Activated T-helper 1 cell treated with anti-CD3 and anti-CD28 coated beads, Interleukin-12 subunit alpha, Interleukin-12 subunit beta, Interleukin-2, Interleukin-4 antibody, amounts not matched to agents 30 ng/mL and 10 ng/mL and 1 ng/mL, durations not matched to agents 14 hours and 24 hours and 36 hours (primary cell): ENCODE data around the gene SSB. TPM values are rescaled to one million over a fixed set of nuclear protein-coding genes. Genes with fewer than 3 reads are reported as not detected.
"Not testable (repeated sequence)": the region's sequence is repeated elsewhere in the genome, so short reads cannot be mapped to it uniquely, and the experiment has no call there.

Source experiments
- DNase-seq: peaks from one replicate; pipeline ENCODE4 v3.0.0; 2021; ENCODE audit warnings: low spot score
- H3K27ac Mint-ChIP-seq: one replicate; pipeline ENCODE4 v1.8.0; 2021; ENCODE audit warnings: mild to moderate bottlenecking, mixed read lengths
- H3K27me3 Mint-ChIP-seq: one replicate; pipeline ENCODE4 v1.8.0; 2022; ENCODE audit warnings: mild to moderate bottlenecking, moderate library complexity, mixed read lengths; ENCODE audit not compliant: insufficient read depth
- H3K36me3 Mint-ChIP-seq: one replicate; pipeline ENCODE4 v1.8.0; 2021; ENCODE audit warnings: low read depth, mixed read lengths
- H3K4me1 Mint-ChIP-seq: one replicate; pipeline ENCODE4 v1.8.0; 2021; ENCODE audit warnings: low read depth, mixed read lengths
- H3K4me3 Mint-ChIP-seq: one replicate; pipeline ENCODE4 v1.8.0; 2021; ENCODE audit warnings: mild to moderate bottlenecking, moderate library complexity, mixed read lengths
- H3K9me3 Mint-ChIP-seq: one replicate; pipeline ENCODE4 v1.8.0; 2021; ENCODE audit warnings: mixed read lengths
- intact Hi-C: fragments of 100-400 bp; cut with micrococcal nuclease; formaldehyde crosslinking; loops from one replicate; pipeline ENCODE4 v1.15.1; 2024
- total RNA-seq: library from RNA; stranded (reverse); gene quantifications from 2 replicates; pipeline ENCODE4 v1.2.3, GENCODE V29; 2022

Gene SSB
- total RNA-seq, 1 donor from 2014 or later = 101 TPM

DNA sequence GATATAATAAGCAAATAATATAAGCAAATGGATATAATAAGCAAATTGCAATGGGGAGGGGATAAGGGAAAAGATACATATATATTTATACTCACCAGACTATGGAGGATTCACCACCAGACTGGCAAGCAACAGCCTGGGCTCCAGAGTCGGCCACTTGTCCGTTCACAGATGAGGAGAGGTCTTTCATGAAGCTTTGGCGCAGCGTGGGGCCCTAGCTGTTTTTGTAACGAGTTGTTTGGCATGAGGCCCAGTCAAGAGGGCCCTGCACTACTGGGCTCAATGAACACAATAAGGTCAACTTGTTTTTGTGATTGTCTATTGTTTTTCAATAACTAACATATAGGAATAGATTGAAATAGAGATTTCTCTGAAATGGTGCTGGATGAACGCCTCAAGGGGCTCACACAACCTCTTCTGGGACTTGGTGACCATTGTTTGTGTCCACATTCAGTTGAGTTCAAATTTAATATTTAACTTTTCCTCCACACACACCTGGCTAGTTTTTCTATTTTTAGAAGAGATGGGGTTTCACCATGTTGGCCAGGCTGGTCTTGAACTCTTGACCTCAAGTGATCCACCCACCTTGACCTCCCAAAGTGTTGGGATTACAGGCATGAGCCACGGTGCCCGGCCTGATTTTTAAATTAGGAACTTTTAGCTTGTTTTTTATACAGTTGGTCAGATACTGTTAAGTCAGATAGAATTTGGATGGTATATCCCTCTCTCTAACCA lies 50.5 kb downstream of the SSB start:
- H3K27me3 Mint-ChIP-seq, H3K36me3 Mint-ChIP-seq, H3K27ac Mint-ChIP-seq, intact Hi-C loops, H3K4me1 Mint-ChIP-seq, H3K4me3 Mint-ChIP-seq, H3K9me3 Mint-ChIP-seq, DNase-seq: not testable (repeated sequence)

DNA sequence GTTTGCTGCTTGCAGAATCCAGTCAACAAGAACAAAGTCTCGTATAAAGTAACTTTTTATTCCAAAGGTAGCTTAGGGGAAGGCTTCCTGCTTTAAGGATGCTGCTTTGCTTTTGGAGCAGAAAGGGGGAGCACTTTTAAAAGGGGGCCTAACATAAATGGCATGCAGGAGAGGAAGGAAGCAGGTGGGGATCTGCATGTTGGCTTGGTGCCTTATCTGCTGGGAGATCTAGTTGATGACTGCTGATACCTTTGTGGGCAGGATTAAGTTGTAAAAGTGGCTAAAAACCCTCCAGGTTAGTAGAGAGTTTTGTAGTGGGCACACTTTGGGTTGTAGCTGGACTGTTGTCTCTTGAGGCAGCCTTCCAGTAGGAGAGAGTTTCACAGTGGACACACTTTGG lies 51.0 kb downstream of the SSB start:
- H3K36me3 Mint-ChIP-seq = peaks cover 7% of the 10 kb centered on the region
- H3K27ac Mint-ChIP-seq = no peak overlapping the region
- peaks cover 8% of the 10 kb centered on the region for H3K9me3 Mint-ChIP-seq
- peaks cover 8% of the 10 kb centered on the region for H3K4me1 Mint-ChIP-seq
- intact Hi-C loops = no loop called here
- DNase-seq = no peak
- H3K4me3 Mint-ChIP-seq = no peak overlapping the region
- no peaks in the 10 kb centered on the region for H3K27me3 Mint-ChIP-seq

DNA sequence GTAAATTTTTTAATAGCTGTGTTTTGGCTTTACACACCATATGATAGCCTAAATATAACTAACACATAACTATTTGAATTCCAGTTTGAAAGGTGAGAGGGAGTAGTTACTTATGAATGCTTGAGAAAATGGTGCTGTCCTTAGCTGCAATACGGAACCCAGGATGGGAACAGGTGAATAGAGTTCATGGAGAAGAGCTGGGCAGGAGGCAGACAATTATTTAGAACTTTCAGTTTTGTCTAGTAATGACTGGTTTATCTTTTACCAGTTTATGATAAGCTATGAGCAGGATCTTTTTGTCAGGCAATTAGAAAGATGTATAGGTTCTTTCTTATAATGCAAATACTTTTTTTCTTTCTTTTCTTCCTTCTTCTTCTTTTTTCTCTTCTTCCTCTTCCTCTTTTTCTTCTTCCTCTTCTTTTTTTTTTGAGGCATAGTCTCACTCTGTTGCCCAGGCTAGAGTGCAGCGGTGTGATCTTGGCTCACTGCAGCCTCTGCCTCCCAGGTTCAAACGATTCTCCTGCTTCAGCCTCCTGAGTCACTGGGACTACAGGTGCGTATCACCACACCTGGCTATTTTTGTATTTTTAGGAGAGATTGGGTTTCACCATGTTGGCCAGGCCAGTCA lies 54.5 kb downstream of the SSB start:
- intact Hi-C loops = no loop called here
- Mint-ChIP-seq H3K9me3 (peaks cover 8% of the 10 kb centered on the region), H3K4me3 (no peak overlapping the region), H3K27me3 (no peaks in the 10 kb centered on the region), H3K4me1 (peaks cover 8% of the 10 kb centered on the region), H3K27ac (no peak overlapping the region), H3K36me3 (peaks cover 7% of the 10 kb centered on the region)
- DNase-seq = no peak

DNA sequence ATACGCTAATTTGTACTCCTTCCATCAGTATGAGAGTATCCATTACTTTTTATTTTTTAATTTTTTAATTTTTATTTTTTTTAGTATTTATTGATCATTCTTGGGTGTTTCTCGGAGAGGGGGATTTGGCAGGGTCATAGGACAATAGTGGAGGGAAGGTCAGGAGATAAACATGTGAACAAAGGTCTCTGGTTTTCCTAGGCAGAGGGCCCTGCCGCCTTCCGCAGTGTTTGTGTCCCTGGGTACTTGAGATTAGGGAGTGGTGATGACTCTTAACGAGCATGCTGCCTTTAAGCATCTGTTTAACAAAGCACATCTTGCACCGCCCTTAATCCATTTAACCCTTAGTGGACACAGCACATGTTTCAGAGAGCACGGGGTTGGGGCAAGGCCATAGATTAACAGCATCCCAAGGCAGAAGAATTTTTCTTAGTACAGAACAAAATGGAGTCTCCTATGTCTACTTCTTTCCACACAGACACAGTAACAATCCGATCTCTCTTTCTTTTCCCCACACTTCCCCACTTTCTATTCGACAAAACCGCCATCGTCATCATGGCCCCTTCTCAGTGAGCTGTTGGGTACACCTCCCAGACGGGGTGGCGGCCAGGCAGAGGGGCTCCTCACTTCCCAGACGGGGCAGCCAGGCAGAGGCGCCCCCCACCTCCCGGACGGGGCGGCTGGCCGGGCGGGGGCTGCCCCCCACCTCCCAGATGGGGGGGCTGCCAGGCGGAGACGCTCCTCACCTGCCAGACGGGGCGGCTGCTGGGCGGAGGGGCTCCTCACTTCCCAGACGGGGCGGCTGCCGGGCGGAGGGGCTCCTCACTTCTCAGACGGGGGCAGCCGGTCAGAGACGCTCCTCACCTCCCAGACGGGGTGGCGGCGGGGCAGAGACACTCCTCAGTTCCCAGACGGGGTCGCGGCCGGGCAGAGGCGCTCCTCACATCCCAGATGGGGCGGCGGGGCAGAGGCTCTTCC lies 56.9 kb downstream of the SSB start:
- H3K36me3 Mint-ChIP-seq, H3K4me3 Mint-ChIP-seq, H3K4me1 Mint-ChIP-seq, DNase-seq, H3K27me3 Mint-ChIP-seq, intact Hi-C loops, H3K27ac Mint-ChIP-seq, H3K9me3 Mint-ChIP-seq: not testable (repeated sequence)

DNA sequence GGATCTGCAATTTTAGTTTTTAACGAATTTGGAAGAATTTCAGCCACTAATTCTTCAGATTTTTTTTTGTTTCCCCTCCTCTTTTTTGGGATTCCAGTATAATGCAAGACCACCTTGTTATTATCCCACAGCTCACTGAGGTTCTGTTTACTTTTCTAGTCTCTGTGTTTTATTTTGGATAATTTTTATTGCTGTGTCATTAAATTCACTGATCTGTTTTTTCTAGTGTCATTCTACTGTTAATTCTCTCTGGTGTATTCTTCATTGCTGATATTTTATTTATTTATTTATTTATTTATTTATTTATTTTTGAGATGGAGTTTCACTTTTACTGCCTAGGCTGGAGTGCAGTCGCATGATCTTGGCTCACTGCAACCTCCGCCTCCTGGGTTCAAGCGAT lies 60.8 kb downstream of the SSB start:
- H3K4me3 Mint-ChIP-seq = no peak overlapping the region
- no peak overlapping the region for H3K27ac Mint-ChIP-seq
- no peaks in the 10 kb centered on the region for H3K9me3 Mint-ChIP-seq
- DNase-seq = no peak
- H3K4me1 Mint-ChIP-seq = no peaks in the 10 kb centered on the region
- intact Hi-C loops = no loop called here
- H3K27me3 Mint-ChIP-seq = no peaks in the 10 kb centered on the region
- peaks cover 3% of the 10 kb centered on the region for H3K36me3 Mint-ChIP-seq

DNA sequence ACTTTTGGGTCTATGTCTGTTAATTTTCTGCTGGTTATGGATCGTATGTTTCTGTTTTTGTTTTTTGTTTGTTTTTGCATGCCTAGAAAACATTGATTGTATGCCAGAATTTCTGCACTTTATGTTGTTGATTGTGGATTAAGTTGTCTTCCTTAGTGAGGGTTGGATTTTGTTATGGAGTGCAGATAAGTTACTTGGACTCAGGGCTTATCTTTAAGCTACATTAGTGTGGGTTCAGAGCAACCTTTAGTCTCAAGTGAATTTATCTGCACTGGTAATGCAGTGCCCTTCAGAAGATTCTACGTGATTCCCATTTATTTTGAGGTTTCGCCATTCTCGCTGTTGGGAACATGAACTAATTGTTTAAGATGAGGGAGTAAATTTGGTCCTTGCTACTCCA lies 61.5 kb downstream of the SSB start:
- no peaks in the 10 kb centered on the region for H3K4me1 Mint-ChIP-seq
- no peak overlapping the region for H3K4me3 Mint-ChIP-seq
- H3K36me3 Mint-ChIP-seq = peaks cover 3% of the 10 kb centered on the region
- no peaks in the 10 kb centered on the region for H3K9me3 Mint-ChIP-seq
- DNase-seq = no peak
- no peak overlapping the region for H3K27ac Mint-ChIP-seq
- intact Hi-C loops = no loop called here
- H3K27me3 Mint-ChIP-seq = no peaks in the 10 kb centered on the region

Other genes starting within 250 kb of the SSB start
- gene FASTKD1, start 225.0 kb upstream of the SSB start, total RNA-seq = 50.3 and 50.4 TPM in 2 replicates
- 54.2 and 56.3 TPM in 2 replicates for gene PPIG, start 214.5 kb upstream of the SSB start, total RNA-seq
- gene CFAP210, start 104.5 kb upstream of the SSB start, total RNA-seq = not detected in 2 replicates
- 4.5 and 4.6 TPM in 2 replicates for gene PHOSPHO2, start 104.4 kb upstream of the SSB start, total RNA-seq
- 5.2 and 11.6 TPM in 2 replicates for gene KLHL23, start 65.0 kb upstream of the SSB start, total RNA-seq
- gene METTL5, start 26.0 kb downstream of the SSB start, total RNA-seq = 92.0 and 92.1 TPM in 2 replicates
- 29.6 and 31.4 TPM in 2 replicates for gene UBR3, start 28.6 kb downstream of the SSB start, total RNA-seq